Endodermal cell (in vitro differentiated cells): Measurements from ENCODE around the gene PROSER2. TPM values are rescaled to one million over a fixed set of nuclear protein-coding genes. Genes with fewer than 3 reads are reported as not detected.

ENCODE experiments used
- DNase-seq: peaks from one replicate; pipeline ENCODE4 v3.0.0-alpha.2; 2017
- H3K27ac ChIP-seq: 2 replicates; pipeline ENCODE4 v1.5.1; 2013; ENCODE audit warnings: mild to moderate bottlenecking, low read depth, low read length, moderate library complexity
- H3K27me3 ChIP-seq: 2 replicates; pipeline ENCODE4 v1.6.1; 2013; ENCODE audit warnings: mild to moderate bottlenecking, low read length, moderate library complexity; ENCODE audit not compliant: insufficient read depth, control insufficient read depth, poor library complexity, severe bottlenecking
- H3K36me3 ChIP-seq: 2 replicates; pipeline ENCODE4 v1.7.0; 2013; ENCODE audit warnings: mild to moderate bottlenecking, low read length, moderate library complexity; ENCODE audit not compliant: control insufficient read depth, insufficient read depth
- H3K4me1 ChIP-seq: one replicate; pipeline ENCODE4 v1.7.0; 2013; ENCODE audit warnings: low read length; ENCODE audit not compliant: control insufficient read depth, insufficient read depth
- H3K4me3 ChIP-seq: 2 replicates; pipeline ENCODE4 v1.5.1; 2013; ENCODE audit warnings: mild to moderate bottlenecking, low read length, moderate library complexity
- H3K9ac ChIP-seq: 2 replicates; pipeline ENCODE4 v1.6.1; 2013; ENCODE audit warnings: mild to moderate bottlenecking, low read length, moderate library complexity; ENCODE audit not compliant: poor library complexity, severe bottlenecking; ENCODE audit errors: extremely low read depth
- H3K9me3 ChIP-seq: 2 replicates; pipeline ENCODE4 v1.6.1; 2013; ENCODE audit warnings: mild to moderate bottlenecking, low read length, moderate library complexity; ENCODE audit not compliant: control insufficient read depth
- H3K27ac Mint-ChIP-seq: 2 replicates; pipeline ENCODE4 v1.8.0; 2020; ENCODE audit warnings: mixed read lengths
- H3K27me3 Mint-ChIP-seq: 2 replicates; pipeline ENCODE4 v1.8.0; 2021; ENCODE audit warnings: mild to moderate bottlenecking, mixed read lengths; ENCODE audit not compliant: insufficient read depth
- H3K36me3 Mint-ChIP-seq: 2 replicates; pipeline ENCODE4 v1.8.0; 2020; ENCODE audit warnings: low read depth, mixed read lengths
- H3K4me1 Mint-ChIP-seq: 2 replicates; pipeline ENCODE4 v1.8.0; 2020; ENCODE audit warnings: mixed read lengths
- H3K4me3 Mint-ChIP-seq: 2 replicates; pipeline ENCODE4 v1.8.0; 2020; ENCODE audit warnings: mild to moderate bottlenecking, moderate library complexity, mixed read lengths
- H3K9me3 Mint-ChIP-seq: 2 replicates; pipeline ENCODE4 v1.8.0; 2020; ENCODE audit warnings: mild to moderate bottlenecking, mixed read lengths
- CTCF ChIP-seq: fragments of 200-600 bp; sonication (generic); conservative IDR thresholded peaks from 2 replicates; pipeline ENCODE4 v1.5.0; 2021; ENCODE audit warnings: antibody characterized with exemption, mild to moderate bottlenecking
- WGBS, 2 experiments: methylation state at CpG; one replicate each; pipeline versions ENCODE4 v1.1.5 to v1.1.7; 2013; ENCODE audit warnings: missing lambda C conversion rate in 2 of 2, mixed read lengths in 1 of 2; ENCODE audit not compliant: insufficient coverage in 1 of 2, insufficient read length in 1 of 2; 5-methylcytosine and 5-hydroxymethylcytosine counted together
- total RNA-seq, 2 donors: library from RNA; stranded (reverse); fragmentation: NEBNext Ultra II Directional in 1 of 2; extraction: Animal tissue kit (Norgen Biotek cat#: 25700) in 1 of 2; gene quantifications; 2 replicates in 1 of 2; 3 replicates in 1 of 2; pipeline ENCODE4 v1.2.1, GENCODE V29; 2021

The PROSER2 gene
- total RNA-seq, 2 donors from 2014 or later = 13.2 to 18.9 TPM

- H3K36me3 ChIP-seq = peaks cover 2% of the 10 kb centered on the region
- no peaks in the 10 kb centered on the region for H3K4me1 ChIP-seq
- H3K4me3 Mint-ChIP-seq = no peak overlapping the region
- H3K9me3 Mint-ChIP-seq = no peaks in the 10 kb centered on the region
- H3K4me1 Mint-ChIP-seq = no peaks in the 10 kb centered on the region
- no peak overlapping the region for H3K4me3 ChIP-seq
- H3K9ac ChIP-seq = no peak overlapping the region
- DNase-seq = no peak
- H3K27me3 ChIP-seq = no peaks in the 10 kb centered on the region
- 80 to 100% methylated on average over 1 to 3 of the region's 3 CpGs for WGBS, 2 experiments
- peaks cover 2% of the 10 kb centered on the region for H3K36me3 Mint-ChIP-seq
- no peaks in the 10 kb centered on the region for H3K27me3 Mint-ChIP-seq
- no peak for TF ChIP-seq CTCF
- H3K27ac ChIP-seq = no peak overlapping the region
- H3K27ac Mint-ChIP-seq = no peak overlapping the region
- H3K9me3 ChIP-seq = no peaks in the 10 kb centered on the region
Measured at GRCh38 chr10:11842411-11842810, 19.3 kb downstream of the PROSER2 start.

- H3K36me3 ChIP-seq = peaks cover 2% of the 10 kb centered on the region
- Mint-ChIP-seq H3K27ac (no peak overlapping the region), H3K27me3 (no peaks in the 10 kb centered on the region), H3K4me3 (no peak overlapping the region), H3K36me3 (peaks cover 8% of the 10 kb centered on the region), H3K4me1 (no peaks in the 10 kb centered on the region), H3K9me3 (no peaks in the 10 kb centered on the region)
- H3K27me3 ChIP-seq = no peaks in the 10 kb centered on the region
- H3K4me1 ChIP-seq = no peaks in the 10 kb centered on the region
- no peak overlapping the region for H3K27ac ChIP-seq
- 90 to 95% methylated on average over 4 to 7 of the region's 7 CpGs for WGBS, 2 experiments
- DNase-seq = no peak
- no peak for TF ChIP-seq CTCF
- no peak overlapping the region for H3K4me3 ChIP-seq
- H3K9me3 ChIP-seq = no peaks in the 10 kb centered on the region
- H3K9ac ChIP-seq = no peak overlapping the region
Measured at GRCh38 chr10:11845113-11845512, 22.0 kb downstream of the PROSER2 start.

- H3K27ac Mint-ChIP-seq = no peak overlapping the region
- WGBS, 2 experiments = 92 to 93% methylated on average over 5 to 8 of the region's 8 CpGs
- Histone ChIP-seq H3K4me3 (no peak overlapping the region), H3K9me3 (no peaks in the 10 kb centered on the region), H3K36me3 (peaks cover 5% of the 10 kb centered on the region), H3K27ac (no peak overlapping the region), H3K4me1 (no peaks in the 10 kb centered on the region), H3K27me3 (no peaks in the 10 kb centered on the region), H3K9ac (no peak overlapping the region)
- no peak for TF ChIP-seq CTCF
- no peaks in the 10 kb centered on the region for H3K27me3 Mint-ChIP-seq
- H3K4me1 Mint-ChIP-seq = no peaks in the 10 kb centered on the region
- no peak overlapping the region for H3K4me3 Mint-ChIP-seq
- DNase-seq = no peak
- H3K9me3 Mint-ChIP-seq = no peaks in the 10 kb centered on the region
- peaks cover 11% of the 10 kb centered on the region for H3K36me3 Mint-ChIP-seq
Measured at GRCh38 chr10:11846542-11846941, 23.4 kb downstream of the PROSER2 start.
